Stimulated activated CD4-positive, alpha-beta T cell treated with anti-CD3 and anti-CD28 coated beads, Interleukin-15, amount 100 ng/mL, for 48 hours (primary cell): ENCODE measurements around the gene MAPK13.
"Not testable (repeated sequence)": the region's sequence is repeated elsewhere in the genome, so short reads cannot be mapped to it uniquely, and the experiment has no call there.

Source experiments
- DNase-seq, 2 donors: peaks; one replicate each; pipeline ENCODE4 v3.0.0-alpha.2; 2020; ENCODE audit warnings: low read depth in 2 of 2

MAPK13 gene

DNA sequence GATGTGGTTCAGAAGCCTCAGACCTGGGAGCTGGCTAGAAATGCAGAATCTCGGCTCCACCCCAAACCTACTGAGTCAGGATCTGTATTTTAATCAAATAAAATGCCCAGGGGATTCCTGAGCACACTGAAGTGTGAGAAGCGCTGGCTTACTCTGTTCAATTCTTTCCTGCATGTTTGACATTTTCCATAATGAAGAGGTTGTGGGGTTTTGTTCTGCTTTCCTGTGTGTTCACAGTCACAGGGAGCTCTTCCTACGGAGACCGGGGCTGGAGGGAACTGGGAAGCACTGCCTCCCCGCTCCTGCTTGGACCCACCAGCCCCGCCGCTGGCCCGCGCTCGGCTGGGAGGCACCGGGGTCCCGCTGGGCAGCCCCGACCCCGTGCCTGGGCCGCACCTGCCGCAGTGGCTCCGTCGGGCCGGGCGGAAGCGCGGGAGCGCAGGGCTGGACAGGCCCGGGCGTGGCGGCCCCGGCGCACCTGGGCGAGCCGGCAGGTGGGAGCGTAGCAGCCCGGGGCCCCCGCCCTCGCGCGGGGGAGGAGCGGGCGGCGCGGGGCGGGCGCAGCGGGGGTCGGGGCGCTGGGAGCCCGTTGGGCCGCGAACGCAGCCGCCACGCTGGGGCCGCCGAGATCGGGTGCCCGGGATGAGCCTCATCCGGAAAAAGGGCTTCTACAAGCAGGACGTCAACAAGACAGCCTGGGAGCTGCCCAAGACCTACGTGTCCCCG, at the start of gene MAPK13:
MAPK13 (plus strand) TSS at position 573 of the 726 bp plus-strand sequence; CDS start at position 643, 70 bp downstream.
- no peak for DNase-seq

GRCh38 chr6:36082318-36082717, 48.0 kb upstream of the MAPK13 start:
- no peak for DNase-seq

- DNase-seq, result no peak
Measured at GRCh38 chr6:36083446-36083845, 46.9 kb upstream of the MAPK13 start.

GRCh38 chr6:36088204-36088603, 42.1 kb upstream of the MAPK13 start:
- DNase-seq, result not testable (repeated sequence)

DNA sequence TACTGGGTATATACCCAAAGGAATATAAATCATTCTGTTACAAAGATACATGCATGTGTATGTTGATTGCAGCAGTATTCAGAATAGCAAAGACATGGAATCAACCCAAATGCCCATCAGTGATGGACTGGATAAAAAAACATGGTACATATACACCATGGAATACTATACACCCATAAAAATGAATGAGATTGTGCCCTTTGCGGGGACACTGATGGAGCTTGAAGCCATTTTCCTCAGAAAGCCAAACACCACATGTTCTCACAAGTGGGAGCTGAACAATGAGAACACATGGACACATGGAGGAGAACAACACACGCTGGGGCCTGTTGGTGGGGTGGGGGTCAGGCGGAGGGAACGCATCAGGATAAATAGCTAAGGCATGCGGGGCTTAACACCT, 41.3 kb upstream of the MAPK13 start:
- DNase-seq, result no peak

DNA sequence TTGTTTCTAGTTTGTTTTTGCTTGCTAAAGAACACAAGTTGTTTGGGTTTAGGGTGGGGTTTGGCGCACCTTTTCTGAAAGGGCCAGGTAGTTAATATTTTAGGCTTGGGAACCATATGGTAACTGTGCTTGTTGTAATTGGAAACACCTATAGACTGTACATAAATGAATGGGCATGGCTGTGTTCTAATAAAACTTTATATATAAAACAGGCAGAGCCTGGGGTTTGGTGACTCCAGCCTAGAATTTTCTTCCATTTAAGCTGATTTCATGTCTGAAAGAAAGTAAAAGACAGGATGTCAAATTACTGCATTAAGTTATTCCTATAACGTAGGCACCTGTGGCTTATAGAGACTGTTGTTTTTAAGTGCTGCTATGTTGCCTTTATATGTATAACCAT, 36.1 kb upstream of the MAPK13 start:
- no peak for DNase-seq

DNA sequence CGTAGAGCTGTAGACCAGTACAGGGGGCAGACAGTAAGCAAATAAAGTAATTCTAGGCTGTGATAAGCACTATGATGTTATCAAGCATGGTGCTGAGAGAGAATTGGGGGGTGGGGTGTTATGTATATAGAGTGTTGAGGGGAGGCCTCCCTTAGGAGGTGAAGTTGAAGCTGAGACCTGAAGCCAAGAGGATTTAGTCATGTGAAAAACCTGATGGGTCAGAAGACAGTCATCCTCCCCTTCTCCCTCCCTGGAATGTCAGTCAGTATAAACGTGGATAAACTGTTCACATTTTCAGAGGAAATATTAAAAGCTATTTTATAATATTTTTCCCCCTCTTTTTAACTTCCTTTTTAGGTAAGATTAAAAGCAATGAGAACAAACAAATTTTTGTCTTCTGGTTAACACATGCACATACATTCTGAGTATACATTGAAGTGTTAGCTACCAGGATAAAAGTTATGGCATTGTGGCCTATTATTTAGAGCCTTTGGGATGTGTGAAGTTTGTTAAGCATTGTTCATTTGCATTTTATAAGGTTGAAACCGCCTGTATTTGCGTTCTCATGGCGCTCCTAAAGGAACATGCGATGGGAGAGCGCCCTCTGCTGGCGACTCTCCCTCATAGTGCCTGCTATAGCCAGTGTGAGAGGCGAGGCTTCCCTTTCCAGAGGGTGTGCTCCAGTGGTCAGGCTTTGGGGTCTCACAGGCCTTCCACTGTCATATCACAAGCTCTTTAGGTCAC, 35.4 kb upstream of the MAPK13 start:
- DNase-seq, result peak; percentile 66 to 75

GRCh38 chr6:36095497-36096391, 34.6 kb upstream of the MAPK13 start:
- DNase-seq, result no peak

- no peak for DNase-seq
Measured at GRCh38 chr6:36098253-36098919, 31.9 kb upstream of the MAPK13 start.

DNA sequence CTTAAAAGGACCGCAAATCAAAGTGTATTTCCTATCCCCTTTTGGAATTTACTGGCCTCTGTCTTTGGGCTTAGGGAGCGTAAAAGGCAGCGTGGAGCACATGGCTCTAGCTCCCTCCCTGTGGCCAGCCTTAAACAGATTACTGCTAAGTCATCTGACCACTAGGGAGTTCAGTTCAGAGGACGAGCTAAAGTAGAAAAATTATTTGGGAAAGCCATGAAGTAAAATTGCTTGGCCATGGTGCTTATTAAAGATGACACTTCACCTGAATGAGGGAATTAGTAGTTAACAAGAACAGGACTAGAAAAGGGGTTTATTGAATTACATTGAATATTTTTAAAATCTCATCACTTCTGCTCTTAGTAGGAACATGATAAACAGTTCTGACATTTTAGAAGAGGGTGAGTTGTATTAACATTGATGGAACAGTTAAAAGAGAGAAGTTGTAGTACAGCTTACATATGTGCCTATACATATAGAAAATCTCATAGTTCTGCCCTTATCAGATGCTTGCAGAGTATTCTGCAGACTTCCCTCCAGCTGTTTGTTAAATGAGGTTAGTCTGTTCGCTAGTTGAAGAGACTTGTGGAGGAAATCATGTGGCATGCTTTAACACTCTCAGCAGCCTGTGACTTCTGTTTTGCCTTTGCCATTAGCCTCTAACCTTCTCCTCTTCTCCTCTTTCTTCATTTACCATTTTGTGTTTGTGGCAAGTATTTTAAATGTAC, 31.2 kb upstream of the MAPK13 start:
- DNase-seq, result no peak

GRCh38 chr6:36099869-36100483, 30.3 kb upstream of the MAPK13 start:
- DNase-seq, result no peak

DNA sequence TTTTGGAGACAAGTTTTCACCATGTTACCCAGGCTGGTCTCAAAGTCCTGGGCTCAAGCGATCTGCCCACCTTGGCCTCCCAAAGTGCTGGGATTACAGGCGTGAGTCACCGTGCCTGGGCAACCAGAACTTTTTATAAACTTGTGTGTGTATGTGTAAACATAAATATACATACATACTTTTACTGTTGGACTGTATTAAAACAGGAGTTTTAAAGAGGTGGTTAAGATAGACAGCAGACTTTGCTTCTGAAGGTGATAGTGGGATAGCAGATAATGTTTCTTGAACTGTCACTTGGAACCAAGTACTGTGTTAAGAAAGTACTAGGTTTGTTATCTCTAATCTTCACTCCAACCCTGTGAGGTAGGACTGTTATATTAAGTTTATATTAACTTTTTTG, 28.6 kb upstream of the MAPK13 start:
- no peak for DNase-seq

GRCh38 chr6:36102853-36103252, 27.5 kb upstream of the MAPK13 start:
- DNase-seq, result no peak

DNA sequence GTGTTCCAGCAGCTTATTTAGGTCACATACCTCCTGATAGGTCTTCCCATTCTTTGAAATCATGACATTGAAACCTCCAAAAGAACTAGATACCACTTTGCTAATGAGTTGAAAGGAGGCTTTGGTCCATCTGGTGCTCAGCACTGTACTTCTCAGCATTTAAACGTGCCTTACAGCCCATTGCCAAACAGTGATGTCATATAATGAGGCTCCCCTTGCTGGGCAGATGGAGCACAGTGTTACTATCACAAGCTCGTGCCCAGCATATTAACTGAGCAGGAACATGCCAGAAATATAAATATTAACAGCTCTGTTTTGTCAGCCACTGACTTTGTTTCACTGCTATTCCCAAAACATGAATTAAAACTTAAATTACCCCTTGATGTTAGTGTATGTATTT, 25.5 kb upstream of the MAPK13 start:
- no peak for DNase-seq

DNA sequence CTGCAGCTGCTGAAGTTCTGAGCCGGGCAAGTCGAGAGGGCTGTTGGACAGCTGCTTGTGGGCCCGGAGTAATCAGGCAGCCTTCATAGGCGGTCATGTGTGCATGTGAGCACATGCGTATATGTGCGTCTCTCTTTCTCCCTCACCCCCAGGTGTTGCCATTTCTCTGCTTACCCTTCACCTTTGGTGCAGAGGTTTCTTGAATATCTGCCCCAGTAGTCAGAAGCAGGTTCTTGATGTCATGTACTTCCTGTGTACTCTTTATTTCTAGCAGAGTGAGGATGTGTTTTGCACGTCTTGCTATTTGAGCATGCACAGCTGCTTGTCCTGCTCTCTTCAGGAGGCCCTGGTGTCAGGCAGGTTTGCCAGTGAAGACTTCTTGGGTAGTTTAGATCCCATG, 21.2 kb upstream of the MAPK13 start:
- no peak for DNase-seq

- no peak for DNase-seq
Measured at GRCh38 chr6:36110050-36110449, 20.3 kb upstream of the MAPK13 start.

GRCh38 chr6:36110863-36111262, 19.4 kb upstream of the MAPK13 start:
- DNase-seq, result no peak

GRCh38 chr6:36111526-36111925, 18.8 kb upstream of the MAPK13 start:
- DNase-seq, result no peak

- DNase-seq, result no peak
Measured at GRCh38 chr6:36113049-36113448, 17.3 kb upstream of the MAPK13 start.

GRCh38 chr6:36113703-36114102, 16.6 kb upstream of the MAPK13 start:
- no peak for DNase-seq
